HG03442 (cell line): ENCODE measurements around the gene HEMK1.
A peak's percentile ranks its signal among the peaks of the same experiment; 100 is the strongest.

Source experiments
- ATAC-seq: cut with Tn5 transposase; IDR thresholded peaks from one replicate; pipeline ENCODE4 v1.9.1; 2021; ENCODE audit warnings: mild to moderate bottlenecking, moderate library complexity; ENCODE audit not compliant: unreplicated experiment

The HEMK1 gene

GRCh38 chr3:50568947-50569749 is at the start of gene HEMK1:
HEMK1 (plus strand) TSS chr3:50569522; CDS start chr3:50571105, 1,583 bp downstream.
- ATAC-seq, result peak; percentile 51

- ATAC-seq, result no peak
Observed at GRCh38 chr3:50520849-50521248, 48.5 kb upstream of the HEMK1 start.

- no peak for ATAC-seq
Observed at GRCh38 chr3:50521572-50521971, 47.8 kb upstream of the HEMK1 start.

DNA sequence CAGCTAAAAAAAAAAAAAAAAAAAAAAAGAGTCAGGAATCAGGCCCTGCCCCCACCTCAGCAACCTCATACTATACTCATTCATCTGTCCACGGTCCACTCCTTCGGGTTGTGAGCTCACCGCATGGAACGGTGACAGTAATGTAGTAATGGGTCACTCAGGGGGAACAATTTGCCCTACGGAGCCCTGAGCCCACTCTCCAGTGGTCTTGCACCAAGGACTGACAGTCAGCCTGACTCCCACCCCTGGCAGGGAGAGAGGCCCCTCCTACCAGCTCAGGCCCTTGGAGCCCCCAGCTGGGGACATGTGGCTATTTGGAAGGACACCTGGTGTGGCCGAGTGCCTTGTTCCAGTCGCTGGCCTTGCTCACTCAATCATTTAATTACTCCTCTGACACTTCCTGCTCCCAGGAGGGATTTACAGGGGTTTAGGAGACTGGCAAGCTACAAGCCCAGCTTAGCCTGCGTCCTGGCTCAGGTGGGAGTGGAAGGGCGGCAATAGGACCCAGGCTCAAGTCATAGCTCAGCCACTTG is 46.0 kb upstream of the HEMK1 start:
- no peak for ATAC-seq

DNA sequence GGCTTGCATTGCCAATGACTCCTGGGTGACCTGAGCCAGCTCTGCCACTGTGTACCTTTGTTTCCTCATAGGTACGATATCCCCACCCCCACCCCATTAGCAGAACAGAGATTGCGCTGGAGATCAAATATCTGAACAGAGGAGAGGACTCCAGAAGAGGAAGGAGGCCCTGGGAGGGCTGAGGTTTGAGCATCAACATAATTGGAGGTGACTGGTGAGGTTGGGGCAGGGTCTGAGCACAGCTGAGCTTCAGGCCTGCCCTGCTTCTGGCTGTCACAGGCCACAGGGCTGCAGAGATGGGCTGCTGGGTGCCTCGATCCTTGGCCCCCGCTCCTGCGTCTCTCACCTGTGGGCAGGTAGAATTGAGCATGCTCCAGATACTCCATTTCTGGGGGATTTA is 44.6 kb upstream of the HEMK1 start:
- ATAC-seq, result no peak

DNA sequence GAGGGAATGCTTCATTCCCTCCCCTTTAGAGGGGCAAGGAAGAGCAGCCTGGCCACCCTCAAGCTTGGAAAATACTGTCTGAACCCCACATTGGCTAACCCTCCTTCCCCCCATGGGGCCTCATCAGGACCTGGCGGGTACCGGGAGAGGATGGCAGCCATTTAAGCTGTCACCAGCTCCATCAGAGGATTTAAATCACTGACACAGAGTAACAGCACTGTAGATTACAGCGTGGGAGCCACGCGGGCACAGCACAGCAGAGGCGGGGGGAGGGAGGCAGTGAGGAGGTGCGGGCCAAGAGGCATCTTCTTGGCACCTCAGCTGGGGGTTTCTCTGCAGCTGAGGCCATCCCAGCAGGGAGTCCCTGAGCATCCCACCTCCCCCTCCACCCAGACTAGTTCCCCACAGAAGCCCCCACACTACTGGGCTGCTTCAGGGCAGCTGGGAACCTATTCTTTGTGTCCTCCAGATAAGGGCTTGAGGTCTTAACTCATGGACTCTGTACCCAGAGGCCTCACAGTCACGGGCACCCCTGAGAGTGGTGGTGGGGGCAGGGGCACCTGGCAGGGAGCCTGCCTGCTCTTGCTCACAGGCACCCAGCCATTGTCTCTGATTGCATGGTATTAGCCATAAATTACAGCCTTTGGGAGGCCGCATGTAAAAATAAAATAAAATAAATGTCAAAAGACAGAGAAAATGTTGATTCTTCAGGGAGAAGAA is 44.0 kb upstream of the HEMK1 start:
- no peak for ATAC-seq

- no peak for ATAC-seq
Observed at GRCh38 chr3:50525987-50526386, 43.3 kb upstream of the HEMK1 start.

- no peak for ATAC-seq
Observed at GRCh38 chr3:50530001-50530970, 39.0 kb upstream of the HEMK1 start.

- ATAC-seq, result no peak
Observed at GRCh38 chr3:50531201-50531600, 38.1 kb upstream of the HEMK1 start.

GRCh38 chr3:50532062-50532705 is 37.1 kb upstream of the HEMK1 start:
- no peak for ATAC-seq

- no peak for ATAC-seq
Observed at GRCh38 chr3:50533316-50533715, 36.0 kb upstream of the HEMK1 start.

DNA sequence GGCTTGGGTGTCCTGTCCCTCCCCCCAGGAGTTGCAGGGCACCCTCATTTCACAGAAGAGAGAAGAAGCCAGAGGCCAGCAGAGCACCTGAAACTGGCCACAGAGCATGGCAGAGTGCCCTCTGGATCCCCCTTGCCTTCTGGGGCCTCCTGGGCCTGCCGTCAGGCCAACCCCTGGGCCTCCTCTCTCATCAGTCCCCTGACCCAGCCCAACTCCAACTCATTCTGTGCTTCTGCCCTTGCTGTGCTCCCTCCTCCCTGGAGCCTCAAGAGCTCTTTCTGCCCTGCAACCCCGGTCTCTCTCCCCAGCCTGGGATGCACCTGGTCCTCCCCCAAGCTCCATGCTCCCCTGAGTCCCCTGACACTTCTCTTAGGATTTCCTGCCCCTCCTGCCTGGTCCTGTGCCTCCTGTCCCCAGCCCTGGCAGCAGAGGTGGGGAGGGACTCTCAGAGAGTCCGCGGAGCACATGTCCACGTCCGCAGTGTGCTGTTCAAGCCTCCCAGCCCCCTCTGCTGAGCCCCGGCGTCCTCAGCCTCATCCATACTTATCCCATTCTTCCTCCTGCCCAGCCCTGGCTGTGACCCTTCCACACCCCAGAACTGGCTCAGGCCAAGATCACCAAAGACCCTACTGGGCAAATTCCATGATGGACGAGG is 35.4 kb upstream of the HEMK1 start:
- ATAC-seq, result no peak

DNA sequence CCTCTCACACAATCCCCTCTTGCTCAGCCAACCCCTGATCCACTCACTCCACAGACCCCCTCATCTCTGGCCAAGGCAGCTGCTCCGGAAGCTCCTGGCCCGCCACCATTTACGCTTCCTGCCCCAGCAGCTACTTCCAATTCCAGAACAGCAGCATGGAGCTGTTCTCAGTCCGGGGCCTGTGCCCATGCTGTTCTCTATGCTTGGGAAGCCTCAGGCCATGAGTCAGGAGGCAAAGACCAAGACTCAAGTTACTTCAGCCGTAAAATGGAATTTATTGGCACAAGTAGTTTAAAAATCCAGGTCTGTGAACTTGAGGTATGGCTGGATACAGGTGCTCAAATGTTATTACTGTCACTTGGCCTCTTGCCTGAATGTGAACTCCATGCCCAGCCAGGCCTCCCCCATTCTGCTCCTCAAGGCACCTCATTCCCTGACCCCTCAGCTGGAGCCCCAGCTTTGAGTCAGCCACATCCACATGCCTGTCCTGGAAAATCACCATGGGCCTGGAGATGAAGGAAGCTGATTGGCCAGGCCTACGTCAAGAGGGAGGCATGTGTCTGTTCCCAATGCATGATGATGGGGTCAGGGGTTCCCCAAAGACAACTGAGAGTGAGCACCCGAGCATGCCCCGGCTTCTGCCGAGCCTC is 34.5 kb upstream of the HEMK1 start:
- no peak for ATAC-seq

DNA sequence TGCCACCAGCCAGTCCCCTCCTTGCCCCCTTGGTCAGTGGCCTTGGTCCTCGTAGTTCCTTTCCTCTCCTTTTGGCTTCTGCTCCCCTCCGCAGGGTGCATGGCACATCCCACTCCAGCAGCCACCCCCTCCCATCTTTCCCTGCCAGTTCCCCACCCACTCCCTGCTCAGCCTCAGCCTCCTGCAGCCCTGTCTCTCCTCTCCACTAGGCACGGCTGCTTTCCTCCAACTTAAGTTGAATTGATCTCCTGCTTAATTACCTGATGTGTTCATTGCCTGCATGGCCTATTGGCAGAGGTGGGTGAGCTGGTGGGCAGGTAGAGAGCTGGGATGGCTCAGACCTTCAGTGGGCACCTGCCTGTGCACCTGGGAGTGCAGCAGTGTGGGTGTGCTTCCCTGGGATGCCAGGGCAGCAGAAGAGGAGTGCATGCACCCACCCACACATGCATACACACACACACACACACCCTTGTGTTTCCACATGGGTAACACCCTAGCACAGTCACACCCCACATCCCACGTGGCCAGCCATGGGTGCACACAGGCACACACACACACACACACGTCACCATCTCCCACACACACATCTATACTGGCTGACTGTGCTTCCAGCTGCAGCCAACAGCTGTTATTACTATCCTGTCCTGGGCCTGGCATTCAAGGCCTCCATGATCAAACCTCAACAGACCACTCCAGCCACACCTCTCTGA is 32.7 kb upstream of the HEMK1 start:
- no peak for ATAC-seq

DNA sequence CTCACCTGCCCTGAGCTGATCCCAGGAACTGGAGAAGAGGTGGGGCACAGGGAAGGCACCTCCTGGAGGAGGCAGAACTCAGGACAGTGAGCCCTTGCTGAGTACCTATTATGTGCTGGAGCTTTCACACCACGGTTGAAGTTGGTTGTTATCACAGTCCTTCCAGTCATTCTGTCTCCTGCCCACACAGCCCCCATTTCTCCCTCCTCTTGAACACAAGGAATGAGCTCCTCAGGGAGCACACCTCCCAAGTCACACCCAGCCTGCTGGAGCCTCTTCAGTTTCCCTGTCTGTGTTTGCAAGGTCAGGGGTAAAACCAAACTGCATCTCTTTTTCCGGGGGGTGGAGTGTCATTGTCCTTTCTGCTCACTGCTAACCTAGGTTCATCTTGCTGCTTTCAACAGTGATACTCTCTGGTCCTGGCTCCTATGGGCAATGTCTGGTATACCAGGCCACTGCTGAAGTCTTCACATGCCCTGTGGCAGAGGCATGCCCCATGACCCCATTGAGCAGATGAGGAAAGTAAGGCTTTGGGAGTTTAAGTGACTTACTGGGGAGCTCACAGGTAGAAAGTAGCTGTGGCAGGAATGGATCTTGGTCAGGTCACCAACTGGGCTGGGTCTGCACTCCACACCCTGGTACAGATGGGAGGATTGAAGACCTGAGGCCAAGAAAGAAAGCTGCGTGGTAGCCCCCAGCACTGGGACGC is 31.7 kb upstream of the HEMK1 start:
- ATAC-seq, result no peak

GRCh38 chr3:50539356-50540286 is 29.7 kb upstream of the HEMK1 start:
- no peak for ATAC-seq
